IPS DF 6.9 (cell line): Measurements from ENCODE around the gene SERPINB5.

Experiments
- DNase-seq: peaks from one replicate; pipeline ENCODE4 v3.0.0-alpha.2; 2013; ENCODE audit warnings: low read depth, low spot score
- H3K27ac ChIP-seq: one replicate; pipeline ENCODE4 v1.5.1; 2013; ENCODE audit warnings: low read length, control low read depth
- H3K27me3 ChIP-seq: 2 replicates; pipeline ENCODE4 v1.6.1; 2013; ENCODE audit warnings: mild to moderate bottlenecking, low read length; ENCODE audit not compliant: control insufficient read depth, insufficient read depth
- H3K36me3 ChIP-seq: 2 replicates; pipeline ENCODE4 v1.6.1; 2013; ENCODE audit warnings: low read length; ENCODE audit not compliant: control insufficient read depth, insufficient read depth
- H3K4me1 ChIP-seq: 2 replicates; pipeline ENCODE4 v1.6.1; 2013; ENCODE audit warnings: low read length; ENCODE audit not compliant: control insufficient read depth, insufficient read depth
- H3K4me3 ChIP-seq: 2 replicates; pipeline ENCODE4 v1.5.1; 2013; ENCODE audit warnings: mild to moderate bottlenecking, low read length
- H3K9me3 ChIP-seq: 2 replicates; pipeline ENCODE4 v1.6.1; 2013; ENCODE audit warnings: low read length, inconsistent platforms; ENCODE audit not compliant: control insufficient read depth, insufficient read depth
- WGBS: extraction: QIAGEN DNeasy Blood & Tissue Kit; methylation state at CpG from one replicate; pipeline ENCODE4 v1.1.7; 2013; ENCODE audit warnings: mixed read lengths, missing lambda C conversion rate; ENCODE audit not compliant: insufficient read length, insufficient coverage; 5-methylcytosine and 5-hydroxymethylcytosine counted together

Gene SERPINB5

DNA sequence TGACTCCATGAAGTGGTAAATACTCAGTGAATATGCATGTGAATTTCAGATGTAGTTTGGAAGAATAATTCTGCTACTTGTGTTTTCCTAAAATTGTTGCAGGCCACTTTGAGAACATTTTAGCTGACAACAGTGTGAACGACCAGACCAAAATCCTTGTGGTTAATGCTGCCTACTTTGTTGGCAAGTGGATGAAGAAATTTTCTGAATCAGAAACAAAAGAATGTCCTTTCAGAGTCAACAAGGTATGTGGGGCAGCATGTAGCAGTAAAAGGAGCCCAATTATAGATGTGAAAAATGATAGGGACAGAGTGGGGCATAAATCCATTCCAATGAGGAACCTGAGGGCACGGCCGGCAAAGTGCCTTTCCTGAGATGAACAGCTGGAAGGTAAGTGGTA, 16.1 kb downstream of the SERPINB5 start:
- Histone ChIP-seq H3K27me3 (no peaks in the 10 kb centered on the region), H3K27ac (no peak overlapping the region), H3K9me3 (no peaks in the 10 kb centered on the region), H3K4me3 (no peak overlapping the region), H3K4me1 (no peaks in the 10 kb centered on the region), H3K36me3 (no peaks in the 10 kb centered on the region)
- DNase-seq, result no peak
- WGBS, result no CpG with 5 or more reads among the region's 3 CpGs

GRCh38 chr18:63495675-63496074, 18.9 kb downstream of the SERPINB5 start:
- H3K9me3 ChIP-seq, result no peaks in the 10 kb centered on the region
- no peak overlapping the region for H3K4me3 ChIP-seq
- no peaks in the 10 kb centered on the region for H3K4me1 ChIP-seq
- H3K27me3 ChIP-seq, result no peaks in the 10 kb centered on the region
- DNase-seq, result no peak
- no peaks in the 10 kb centered on the region for H3K36me3 ChIP-seq
- WGBS, result no CpG with 5 or more reads among the region's 2 CpGs
- H3K27ac ChIP-seq, result no peak overlapping the region

DNA sequence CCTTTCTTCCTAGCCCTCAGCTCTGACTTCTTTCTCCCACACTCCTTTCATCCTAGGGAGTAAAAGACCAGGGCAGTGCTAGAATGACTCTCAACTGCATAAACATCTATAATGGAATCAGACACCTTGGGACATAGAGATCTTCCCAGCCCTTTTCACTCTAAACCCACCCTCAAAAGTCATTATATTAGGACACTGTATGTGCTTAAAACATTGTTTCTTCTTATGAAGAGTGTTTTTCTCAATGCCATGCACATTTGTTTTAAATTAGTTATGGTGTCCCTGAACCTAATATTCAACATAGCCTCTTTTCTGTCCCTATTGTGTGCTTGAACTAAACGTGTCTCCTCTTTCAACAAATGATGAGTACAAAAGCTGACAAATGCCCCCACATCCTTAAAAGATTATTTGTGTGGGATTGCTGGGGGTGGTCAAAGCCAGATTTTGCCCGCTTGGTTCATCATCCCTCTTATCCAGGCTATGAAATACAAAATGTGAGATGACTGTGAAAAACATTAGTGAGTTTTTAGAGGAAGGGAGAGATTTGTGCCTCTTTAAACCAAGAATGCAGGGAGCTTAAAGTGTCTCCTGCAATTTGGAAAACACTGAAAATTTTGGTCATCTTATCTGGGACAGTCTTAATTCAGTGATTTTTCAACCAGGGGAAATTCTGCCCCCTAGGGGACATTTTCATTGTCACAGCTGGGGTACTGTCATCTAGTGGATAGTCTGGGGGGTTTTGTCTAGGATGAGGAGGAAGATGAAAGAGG, 29.0 kb downstream of the SERPINB5 start:
- Histone ChIP-seq H3K36me3 (no peaks in the 10 kb centered on the region), H3K4me3 (no peak overlapping the region), H3K27ac (no peak overlapping the region), H3K27me3 (no peaks in the 10 kb centered on the region), H3K9me3 (no peaks in the 10 kb centered on the region), H3K4me1 (no peaks in the 10 kb centered on the region)
- DNase-seq, result no peak
- WGBS, result no CpG with 5 or more reads among the region's 2 CpGs

DNA sequence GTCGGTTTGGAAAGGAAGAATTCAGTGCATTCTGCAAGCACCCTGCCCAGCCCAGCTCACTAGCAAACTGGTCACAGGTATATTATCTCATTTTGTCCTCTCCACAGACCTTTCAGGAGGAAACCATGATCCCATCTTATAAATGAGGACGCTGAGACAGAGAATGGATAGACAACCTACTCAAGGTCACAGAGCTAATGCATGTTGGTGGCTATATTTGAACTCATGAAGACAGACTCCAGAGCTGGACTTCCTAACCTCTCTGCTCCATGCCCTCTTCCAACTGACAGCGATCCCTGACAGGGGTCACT, 29.5 kb downstream of the SERPINB5 start:
- no peaks in the 10 kb centered on the region for H3K9me3 ChIP-seq
- no peak for DNase-seq
- H3K4me1 ChIP-seq, result no peaks in the 10 kb centered on the region
- H3K27ac ChIP-seq, result no peak overlapping the region
- H3K36me3 ChIP-seq, result no peaks in the 10 kb centered on the region
- WGBS, result no CpG with 5 or more reads among the region's 3 CpGs
- no peak overlapping the region for H3K4me3 ChIP-seq
- H3K27me3 ChIP-seq, result no peaks in the 10 kb centered on the region

GRCh38 chr18:63508596-63508995, 31.8 kb downstream of the SERPINB5 start:
- Histone ChIP-seq H3K36me3 (no peaks in the 10 kb centered on the region), H3K4me1 (no peaks in the 10 kb centered on the region), H3K27ac (no peak overlapping the region), H3K4me3 (no peak overlapping the region), H3K9me3 (no peaks in the 10 kb centered on the region), H3K27me3 (no peaks in the 10 kb centered on the region)
- WGBS, result no CpG with 5 or more reads among the region's 3 CpGs
- DNase-seq, result no peak

- no peaks in the 10 kb centered on the region for H3K36me3 ChIP-seq
- H3K27ac ChIP-seq, result no peak overlapping the region
- WGBS, result no CpG with 5 or more reads among the region's 7 CpGs
- peaks cover 4% of the 10 kb centered on the region; the same call in 1 of the 2 replicates for H3K4me1 ChIP-seq
- no peaks in the 10 kb centered on the region for H3K27me3 ChIP-seq
- no peak overlapping the region for H3K4me3 ChIP-seq
- DNase-seq, result peak; percentile 72
- H3K9me3 ChIP-seq, result no peaks in the 10 kb centered on the region
Measured at GRCh38 chr18:63511285-63511684, 34.5 kb downstream of the SERPINB5 start.

DNA sequence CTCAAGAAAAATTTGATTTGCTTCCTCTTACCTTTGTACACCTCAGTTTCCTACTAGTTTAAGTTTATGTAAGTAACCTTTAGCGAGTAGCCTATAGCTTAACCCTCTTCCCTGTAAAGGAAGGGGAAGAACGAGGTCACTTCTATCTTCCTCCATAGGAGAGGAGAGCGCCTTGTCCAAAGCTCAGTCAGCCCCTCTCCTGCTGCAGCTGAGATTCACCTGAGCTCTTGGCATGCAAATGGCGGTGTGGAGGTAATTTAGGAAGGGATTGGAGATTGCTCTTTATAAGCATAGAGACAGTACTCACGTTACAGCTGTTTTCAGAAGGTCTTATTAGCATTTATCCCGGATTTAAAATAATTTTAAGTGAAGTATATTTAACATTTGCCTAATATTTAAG, 37.6 kb downstream of the SERPINB5 start:
- WGBS, result no CpG with 5 or more reads among the region's 6 CpGs
- H3K4me1 ChIP-seq, result peaks cover 5% of the 10 kb centered on the region; the same call in 1 of the 2 replicates
- H3K27ac ChIP-seq, result no peak overlapping the region
- no peaks in the 10 kb centered on the region for H3K36me3 ChIP-seq
- DNase-seq, result no peak
- no peak overlapping the region for H3K4me3 ChIP-seq
- no peaks in the 10 kb centered on the region for H3K9me3 ChIP-seq
- no peaks in the 10 kb centered on the region for H3K27me3 ChIP-seq

GRCh38 chr18:63514888-63515678, 38.3 kb downstream of the SERPINB5 start:
- Histone ChIP-seq H3K4me1 (peaks cover 5% of the 10 kb centered on the region; the same call in 1 of the 2 replicates), H3K27ac (no peak overlapping the region), H3K36me3 (no peaks in the 10 kb centered on the region), H3K9me3 (no peaks in the 10 kb centered on the region), H3K4me3 (no peak overlapping the region), H3K27me3 (no peaks in the 10 kb centered on the region)
- no peak for DNase-seq
- no CpG with 5 or more reads among the region's 9 CpGs for WGBS

DNA sequence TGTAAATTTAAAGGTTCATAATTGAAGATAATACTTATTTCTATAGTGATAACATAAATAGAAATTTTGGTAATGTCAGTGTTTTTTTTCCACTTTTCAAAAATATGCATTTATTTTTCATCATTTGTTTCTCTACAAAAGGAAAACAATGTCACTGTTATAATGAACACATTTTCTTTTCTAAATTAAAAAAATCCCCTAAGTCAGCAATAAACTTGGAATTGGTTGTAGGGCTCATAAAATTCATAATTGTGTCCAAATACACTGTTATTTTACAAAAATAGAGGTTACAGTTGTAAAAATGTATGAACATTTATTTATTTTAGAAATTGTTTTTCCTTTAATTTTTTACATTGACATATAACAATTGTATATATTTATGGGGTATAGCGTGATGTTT, 39.0 kb downstream of the SERPINB5 start:
- DNase-seq, result no peak
- peaks cover 5% of the 10 kb centered on the region; the same call in 1 of the 2 replicates for H3K4me1 ChIP-seq
- no peaks in the 10 kb centered on the region for H3K9me3 ChIP-seq
- H3K27ac ChIP-seq, result no peak overlapping the region
- H3K27me3 ChIP-seq, result no peaks in the 10 kb centered on the region
- H3K4me3 ChIP-seq, result no peak overlapping the region
- H3K36me3 ChIP-seq, result no peaks in the 10 kb centered on the region
- whole genome bisulfite sequencing, result no CpG with 5 or more reads among the region's 1 CpG

- Histone ChIP-seq H3K4me3 (no peak overlapping the region), H3K27me3 (no peaks in the 10 kb centered on the region), H3K9me3 (no peaks in the 10 kb centered on the region), H3K27ac (no peak overlapping the region), H3K4me1 (peaks cover 5% of the 10 kb centered on the region; the same call in 1 of the 2 replicates), H3K36me3 (no peaks in the 10 kb centered on the region)
- WGBS, result no CpG with 5 or more reads among the region's 16 CpGs
- DNase-seq, result peak; percentile 61
Measured at GRCh38 chr18:63518178-63519012, 41.6 kb downstream of the SERPINB5 start.
